ENCODE data around the gene SMR3B.

SMR3B gene

GRCh38 chr4:70382691-70383181, at the start of gene SMR3B:
Gene SMR3B (plus strand): TSS chr4:70383131. CDS start chr4:70384511, 1,380 bp downstream.
- DNase-seq: no peak

- DNase-seq: no peak
Observed at GRCh38 chr4:70334681-70335080, 48.2 kb upstream of the SMR3B start, which contains the start of gene CABS1. Gene CABS1 (plus strand): TSS chr4:70334981. CDS start chr4:70335040, 59 bp downstream.

- no peak for DNase-seq
Observed at GRCh38 chr4:70336043-70336442, 46.9 kb upstream of the SMR3B start.

GRCh38 chr4:70337886-70338420, 45.0 kb upstream of the SMR3B start:
- DNase-seq: no peak

- no peak for DNase-seq
Observed at GRCh38 chr4:70356185-70356584, 26.7 kb upstream of the SMR3B start.

GRCh38 chr4:70359115-70359661, 23.7 kb upstream of the SMR3B start:
- no peak for DNase-seq

- DNase-seq: no peak
Observed at GRCh38 chr4:70360460-70360859, 22.5 kb upstream of the SMR3B start, which contains the start of gene SMR3A. Gene SMR3A (plus strand): TSS chr4:70360760. CDS start chr4:70362116, 1,356 bp downstream.

GRCh38 chr4:70364002-70364401, 18.9 kb upstream of the SMR3B start:
- no peak for DNase-seq

- no peak for DNase-seq
Observed at GRCh38 chr4:70365479-70365878, 17.5 kb upstream of the SMR3B start.

GRCh38 chr4:70367813-70368212, 15.1 kb upstream of the SMR3B start:
- no peak for DNase-seq

- DNase-seq: no peak
Observed at GRCh38 chr4:70371987-70372386, 10.9 kb upstream of the SMR3B start.

- no peak for DNase-seq
Observed at GRCh38 chr4:70372760-70373159, 10.2 kb upstream of the SMR3B start.

- DNase-seq: no peak
Observed at GRCh38 chr4:70380578-70380977, 2.4 kb upstream of the SMR3B start.

- DNase-seq: no peak
Observed at GRCh38 chr4:70392057-70392776, 9.3 kb downstream of the SMR3B start.

- no peak for DNase-seq
Observed at GRCh38 chr4:70397580-70397979, 14.6 kb downstream of the SMR3B start, which contains the start of gene OPRPN. Gene OPRPN (plus strand): TSS chr4:70397940. CDS start chr4:70399286, 1,346 bp downstream.

GRCh38 chr4:70399319-70399718, 16.4 kb downstream of the SMR3B start:
- no peak for DNase-seq

GRCh38 chr4:70402762-70403161, 19.8 kb downstream of the SMR3B start:
- no peak for DNase-seq

- no peak for DNase-seq
Observed at GRCh38 chr4:70405765-70406164, 22.8 kb downstream of the SMR3B start.

GRCh38 chr4:70425306-70425705, 42.4 kb downstream of the SMR3B start:
- no peak for DNase-seq

GRCh38 chr4:70426789-70427188, 43.9 kb downstream of the SMR3B start:
- no peak for DNase-seq

- DNase-seq: no peak
Observed at GRCh38 chr4:70437197-70437596, 54.3 kb downstream of the SMR3B start.
